HG03066 (cell line): ENCODE data around the gene CENPH.
"Not testable (repeated sequence)": the region's sequence is repeated elsewhere in the genome, so short reads cannot be mapped to it uniquely, and the experiment has no call there.

ENCODE experiments used
- ATAC-seq: cut with Tn5 transposase; IDR thresholded peaks from one replicate; pipeline ENCODE4 v1.9.1; 2021; ENCODE audit warnings: low read depth; ENCODE audit not compliant: unreplicated experiment

CENPH gene

GRCh38 chr5:69206528-69207190 lies 17.3 kb downstream of the CENPH start:
- ATAC-seq, result no peak

GRCh38 chr5:69209602-69210001 lies 20.2 kb downstream of the CENPH start:
- ATAC-seq, result no peak

GRCh38 chr5:69211200-69211599 lies 21.8 kb downstream of the CENPH start:
- ATAC-seq, result no peak

- no peak for ATAC-seq
Measured at GRCh38 chr5:69212022-69212421, 22.6 kb downstream of the CENPH start.

- ATAC-seq, result no peak
Measured at GRCh38 chr5:69213513-69214215, 24.3 kb downstream of the CENPH start.

GRCh38 chr5:69217151-69217511 lies 27.7 kb downstream of the CENPH start:
- ATAC-seq, result no peak

GRCh38 chr5:69217548-69218526 lies 28.5 kb downstream of the CENPH start:
- peak; percentile 94 for ATAC-seq

GRCh38 chr5:69219939-69220338 lies 30.6 kb downstream of the CENPH start:
- ATAC-seq, result no peak

GRCh38 chr5:69220371-69220770 lies 31.0 kb downstream of the CENPH start:
- ATAC-seq, result not testable (repeated sequence)

- ATAC-seq, result not testable (repeated sequence)
Measured at GRCh38 chr5:69220833-69221232, 31.4 kb downstream of the CENPH start.

GRCh38 chr5:69224520-69224919 lies 35.1 kb downstream of the CENPH start:
- no peak for ATAC-seq

GRCh38 chr5:69225860-69226259 lies 36.5 kb downstream of the CENPH start:
- ATAC-seq, result no peak

- ATAC-seq, result no peak
Measured at GRCh38 chr5:69230181-69230580, 40.8 kb downstream of the CENPH start.

GRCh38 chr5:69231281-69231680 lies 41.9 kb downstream of the CENPH start:
- ATAC-seq, result no peak

GRCh38 chr5:69231851-69232250 lies 42.5 kb downstream of the CENPH start:
- no peak for ATAC-seq

- ATAC-seq, result peak; percentile 99
Measured at GRCh38 chr5:69234457-69235268, 45.3 kb downstream of the CENPH start, which contains the start of gene CDK7. TSS of gene CDK7 (plus strand) at chr5:69234886. CDS start at chr5:69234976, 90 bp downstream.

GRCh38 chr5:69236733-69237132 lies 47.4 kb downstream of the CENPH start:
- ATAC-seq, result not testable (repeated sequence)

GRCh38 chr5:69237877-69238276 lies 48.5 kb downstream of the CENPH start:
- ATAC-seq, result no peak

- no peak for ATAC-seq
Measured at GRCh38 chr5:69238760-69239251, 49.4 kb downstream of the CENPH start.
